ENCODE results near the gene GIT1. TPM values are rescaled to one million over a fixed set of nuclear protein-coding genes. Genes with fewer than 3 reads are reported as not detected.
A peak's percentile ranks its signal among the peaks of the same experiment; 100 is the strongest.

GIT1 gene
- total and polyA plus RNA-seq, 9 of the 15 experiments (the other 6 are each of a cell fraction or from before 2014, with no cell fraction given) = 0.35 to 35.3 (median 17.1) TPM

GRCh38 chr17:29576214-29577000, 13.0 kb downstream of the GIT1 start:
- ChIA-PET POLR2A (interaction anchor here (1.1 to 3.6 kb wide), 2 partner anchors 11 to 39 kb away, joined by 3 to 25 read pairs; no protein-coding TSS in a partner anchor), CTCF (ENCODE audit: low intra/inter-chr PET ratio) (no interaction called here)
- Histone ChIP-seq H2AFZ (ENCODE audit: low read depth, low read length) (no peak overlapping the region), H3K4me3 (no peak overlapping the region), H3K27ac (ENCODE audit: extremely low read depth, low read depth, low read length) (no peak overlapping the region), H3K36me3 (ENCODE audit: control insufficient read depth, insufficient read depth, low read length) (peaks cover 62% of the 10 kb centered on the region; the same call in 2 of the 3 replicates), H3K4me2 (ENCODE audit: insufficient read depth, low read length) (no peak overlapping the region), H3K79me2 (ENCODE audit: control insufficient read depth, insufficient read depth, low read length) (no peaks in the 10 kb centered on the region), H3K9ac (ENCODE audit: insufficient read depth in 1 of 2, low read depth in 2 of 2, low read length in 2 of 2) (peak overlapping the region in 1 of 2 experiments; percentile 50; a peak in 1 of 4 replicates), H3K9me1 (ENCODE audit: control insufficient read depth, insufficient read depth, low read length) (peaks cover 3% of the 10 kb centered on the region), H3K27me3 (ENCODE audit: control insufficient read depth in 2 of 2, insufficient read depth in 2 of 2, low read length in 2 of 2) (no peaks in the 10 kb centered on the region), H3K9me3 (replicated peaks; ENCODE audit: control insufficient read depth, insufficient read depth, low read depth, low read length) (no peaks in the 10 kb centered on the region), H4K20me1 (replicated peaks; ENCODE audit: control insufficient read depth, insufficient read depth, low read length) (no peaks in the 10 kb centered on the region), H3K4me1 (replicated peaks in 1 of 2; ENCODE audit: control insufficient read depth in 2 of 2, insufficient read depth in 2 of 2, low read length in 2 of 2) (peaks cover 0 to 57% of the 10 kb centered on the region in 2 experiments; a peak in 2 of 5 replicates)
- TSS peak; percentile 41 for BruUV-seq (replicated peaks)
- 87% methylated on average over 35 of the region's 37 CpGs for WGBS (ENCODE audit: insufficient coverage, low coverage, missing lambda C conversion rate)
- FAIRE-seq = no peak
- no peak for ATAC-seq
- in situ Hi-C loops (cut with MboI) (no loop called here), intact Hi-C loops (cut with micrococcal nuclease) (no loop called here)
- TF ChIP-seq POLR2G (IDR thresholded peaks at IDR 0.05; ENCODE audit: low read depth, low read length) (0 out of 2 replicates have a peak, but pooled peaks have one; percentile 26), ELK3 (CRISPR knock-in tag; IDR thresholded peaks at IDR 0.05) (no peak)
- DNase-seq (ENCODE audit: extremely low read depth in 1 of 4, low spot score in 3 of 4) = no peak

Measured in K562 (cell line).